Measurements from ENCODE around the gene DDX51.
"Not testable (repeated sequence)": the region's sequence is repeated elsewhere in the genome, so short reads cannot be mapped to it uniquely, and the experiment has no call there.

The DDX51 gene

DNA sequence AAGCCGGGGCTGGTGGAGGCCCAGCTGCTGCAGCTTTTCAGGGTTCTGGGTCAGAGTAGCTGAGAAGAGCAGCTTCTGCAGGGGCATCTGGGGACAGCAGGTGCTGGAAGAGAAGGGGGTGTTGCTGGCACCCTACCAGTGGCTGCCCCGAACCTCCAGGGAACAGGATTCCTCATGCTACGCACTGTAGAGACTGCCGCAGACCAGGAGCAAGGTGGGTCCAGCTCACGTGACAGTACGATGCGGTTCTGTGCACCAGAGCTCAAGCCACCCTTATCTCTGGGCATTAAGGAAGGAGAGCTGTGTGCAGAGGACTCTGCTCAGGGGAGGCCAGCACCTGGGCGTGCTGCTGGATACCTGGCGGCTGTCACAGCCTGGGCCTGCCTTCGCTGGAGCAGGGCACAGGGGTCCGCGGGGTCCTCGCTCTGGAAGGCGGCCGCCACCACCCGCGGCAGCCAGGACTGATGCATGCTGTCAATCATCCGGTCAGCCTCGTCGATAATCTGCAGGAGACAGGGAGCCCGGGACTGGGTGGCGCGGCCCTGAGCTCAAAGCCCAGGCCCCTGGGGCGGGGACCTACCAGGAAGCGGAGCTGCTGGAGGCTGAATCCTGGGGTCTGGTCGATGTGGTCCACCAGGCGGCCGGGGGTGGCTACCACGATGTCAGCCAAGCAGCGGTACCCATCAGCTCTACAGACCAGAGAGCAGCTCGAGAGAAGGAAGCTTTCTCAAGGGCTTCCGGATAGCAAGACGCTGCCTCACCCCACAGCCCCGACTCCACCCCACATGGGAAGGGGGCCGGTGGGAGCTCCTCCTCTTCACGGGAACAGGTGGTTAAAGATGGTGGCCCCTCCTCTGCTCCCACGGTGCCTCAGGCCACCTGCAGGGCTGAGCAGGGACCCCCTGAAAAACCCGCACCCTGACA is 2.9 kb downstream of the DDX51 start:
- DNase-seq (ENCODE audit: low spot score): no peak

- no peak for DNase-seq (ENCODE audit: low spot score)
These were observed 3.6 kb downstream of the DDX51 start for GRCh38 chr12:132140501-132140900.

GRCh38 chr12:132139912-132140311 is 4.2 kb downstream of the DDX51 start:
- DNase-seq (ENCODE audit: low spot score): no peak

DNA sequence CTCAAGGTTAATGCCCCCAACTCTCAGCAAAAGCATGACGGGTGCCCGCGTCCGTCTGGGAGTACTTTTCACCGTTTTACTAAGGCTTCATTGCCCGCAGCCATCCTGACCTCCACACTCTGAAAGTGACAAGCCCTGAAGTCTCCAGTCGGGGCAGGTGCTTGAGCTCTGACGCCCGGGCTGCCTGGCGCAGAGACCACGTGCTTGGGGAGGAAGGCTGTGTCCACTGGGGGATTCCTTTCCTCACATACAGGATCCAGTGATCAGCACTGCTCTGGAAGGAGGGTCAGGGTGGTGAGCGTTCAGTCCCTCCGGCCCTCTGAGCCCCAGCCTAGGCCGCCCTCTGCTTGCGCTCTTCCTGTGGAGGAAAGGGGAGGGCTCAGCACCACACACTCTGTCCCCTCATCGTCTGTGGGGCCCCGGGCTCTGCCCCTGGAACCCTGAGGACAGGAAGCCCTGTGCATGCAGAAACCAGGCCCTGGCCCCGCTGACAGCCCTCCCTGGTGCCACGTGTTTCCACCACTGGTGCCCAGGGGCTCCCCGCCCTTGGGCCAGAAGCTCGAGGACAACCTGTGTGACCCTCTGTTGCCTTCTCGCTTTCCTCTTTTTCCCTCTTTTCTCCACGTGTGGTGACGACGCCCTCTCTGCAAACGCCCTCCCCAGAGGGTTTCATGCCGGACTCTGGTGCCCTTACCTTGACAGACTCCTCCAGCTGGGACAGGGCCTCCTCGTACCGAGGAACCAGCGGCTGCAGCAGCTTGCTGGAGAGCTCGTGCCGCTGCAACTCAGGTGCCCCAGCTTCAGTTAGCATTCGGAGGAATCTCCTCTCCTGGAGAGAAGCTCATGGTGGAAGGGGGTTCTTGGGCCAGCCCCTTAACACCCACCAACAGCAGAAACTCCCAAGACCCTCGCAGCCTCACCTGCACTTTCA is 4.9 kb downstream of the DDX51 start:
- no peak for DNase-seq (ENCODE audit: low spot score)

DNA sequence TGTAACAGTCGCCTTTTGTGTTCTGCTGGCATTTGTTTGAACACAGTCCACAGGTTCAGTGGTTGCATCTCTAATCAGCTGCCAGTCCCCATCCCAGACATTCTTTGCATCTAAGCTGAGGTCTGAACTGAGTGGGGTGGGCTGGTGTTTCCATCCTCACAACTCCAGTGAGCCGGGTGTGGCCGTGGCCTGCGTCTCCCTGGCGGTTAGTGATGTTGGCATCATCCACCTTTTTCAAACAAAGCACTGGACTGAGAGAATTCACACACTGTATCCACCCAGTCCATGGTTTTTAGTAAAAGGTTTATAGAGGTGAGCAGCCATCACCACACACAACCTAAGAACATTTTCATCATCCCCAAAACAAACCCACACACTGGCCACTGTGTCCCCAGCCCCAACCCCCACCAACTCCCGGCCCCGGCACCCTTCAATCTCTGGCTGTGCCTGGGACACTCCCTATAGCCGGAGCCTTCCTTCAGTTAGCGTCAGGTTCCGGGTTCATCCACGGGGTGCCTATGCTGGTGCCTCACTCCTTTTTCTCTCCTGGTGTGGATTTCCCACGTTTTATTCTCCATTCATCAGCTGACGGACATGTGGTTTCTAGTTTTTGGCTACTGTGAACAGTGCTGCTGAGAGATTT is 6.5 kb downstream of the DDX51 start:
- DNase-seq (ENCODE audit: low spot score): no peak

DNA sequence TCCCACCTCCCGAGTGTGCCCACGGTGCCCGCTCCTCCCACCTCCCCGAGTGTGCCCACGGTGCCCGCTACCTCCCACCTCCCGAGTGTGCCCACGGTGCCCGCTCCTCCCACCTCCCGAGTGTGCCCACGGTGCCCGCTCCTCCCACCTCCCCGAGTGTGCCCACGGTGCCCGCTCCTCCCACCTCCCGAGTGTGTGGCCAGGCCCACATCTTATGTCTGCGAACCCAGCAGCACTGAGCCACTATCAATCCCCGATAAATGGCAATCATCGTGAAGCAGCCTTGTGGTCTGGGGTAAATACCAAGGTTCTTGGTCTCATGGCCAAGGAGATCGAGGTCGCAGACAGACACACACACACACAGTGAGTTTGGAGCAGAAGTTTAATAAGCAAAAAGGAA is 7.9 kb downstream of the DDX51 start:
- DNase-seq (ENCODE audit: low spot score): not testable (repeated sequence)

- DNase-seq (ENCODE audit: low spot score): not testable (repeated sequence)
These were observed 9.4 kb downstream of the DDX51 start for GRCh38 chr12:132134653-132135183.

DNA sequence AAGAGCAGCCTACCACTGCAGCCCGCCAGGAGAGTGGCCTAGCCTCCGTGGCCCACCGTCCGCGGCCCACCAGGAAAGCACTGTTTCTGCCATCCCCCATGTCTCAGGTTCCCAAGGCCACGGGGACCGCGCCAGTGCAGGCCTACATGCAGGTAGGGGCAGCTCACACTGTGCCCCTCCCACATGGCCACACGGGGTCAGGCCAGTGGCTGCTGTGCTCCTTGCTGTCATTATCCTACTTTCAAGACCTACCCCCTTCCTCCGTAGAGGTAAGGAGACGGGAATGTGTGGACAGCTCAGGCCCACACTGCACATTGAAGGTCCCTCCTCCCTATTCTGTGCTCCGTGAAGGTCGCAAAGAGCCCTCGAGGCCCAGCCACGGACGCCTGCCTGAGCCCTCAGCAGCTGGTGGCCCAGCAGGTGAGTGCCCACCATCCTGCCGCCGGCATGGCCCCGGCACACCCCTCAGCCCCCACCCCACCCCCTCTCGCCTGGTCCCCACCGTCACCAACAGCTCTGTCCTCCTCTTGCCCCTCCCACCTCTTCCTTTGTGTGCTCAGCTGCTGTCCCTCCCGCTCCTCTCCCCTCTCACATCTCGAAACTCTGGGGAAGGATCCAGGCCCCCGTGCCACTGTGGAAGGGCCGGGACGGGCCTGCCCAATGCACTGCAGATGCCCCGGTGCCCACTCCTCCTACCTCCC is 10.0 kb downstream of the DDX51 start:
- DNase-seq (ENCODE audit: low spot score): peak; percentile 61

- no peak for DNase-seq (ENCODE audit: low spot score)
These were observed 11.3 kb downstream of the DDX51 start for GRCh38 chr12:132132609-132133430.

- DNase-seq (ENCODE audit: low spot score): no peak
These were observed 12.2 kb downstream of the DDX51 start for GRCh38 chr12:132131952-132132351.

GRCh38 chr12:132131229-132131628 is 12.9 kb downstream of the DDX51 start:
- DNase-seq (ENCODE audit: low spot score): peak; percentile 17

GRCh38 chr12:132130690-132131089 is 13.4 kb downstream of the DDX51 start:
- DNase-seq (ENCODE audit: low spot score): no peak

- DNase-seq (ENCODE audit: low spot score): no peak
These were observed 15.1 kb downstream of the DDX51 start for GRCh38 chr12:132129007-132129406.

- DNase-seq (ENCODE audit: low spot score): no peak
These were observed 17.1 kb downstream of the DDX51 start for GRCh38 chr12:132127041-132127440.

DNA sequence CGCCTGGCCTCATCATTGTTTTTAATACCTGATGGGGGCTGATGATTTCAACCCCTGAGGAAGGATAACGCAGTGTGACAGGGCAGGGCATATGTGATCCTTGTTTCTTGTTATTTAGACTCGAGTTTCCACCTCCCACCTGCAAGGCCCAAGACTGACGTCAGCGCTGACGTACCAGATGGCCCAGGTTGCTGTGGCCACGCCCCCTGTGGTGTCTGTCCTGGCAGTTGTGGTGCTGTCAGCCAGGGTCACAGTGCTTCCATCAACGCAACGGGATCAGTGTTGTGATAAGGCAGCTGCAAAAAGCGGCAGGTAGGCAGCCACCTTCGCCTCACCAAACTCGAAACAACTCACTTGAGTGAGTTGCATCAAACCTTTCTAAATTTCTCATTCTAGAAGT is 18.4 kb downstream of the DDX51 start:
- DNase-seq (ENCODE audit: low spot score): no peak

DNA sequence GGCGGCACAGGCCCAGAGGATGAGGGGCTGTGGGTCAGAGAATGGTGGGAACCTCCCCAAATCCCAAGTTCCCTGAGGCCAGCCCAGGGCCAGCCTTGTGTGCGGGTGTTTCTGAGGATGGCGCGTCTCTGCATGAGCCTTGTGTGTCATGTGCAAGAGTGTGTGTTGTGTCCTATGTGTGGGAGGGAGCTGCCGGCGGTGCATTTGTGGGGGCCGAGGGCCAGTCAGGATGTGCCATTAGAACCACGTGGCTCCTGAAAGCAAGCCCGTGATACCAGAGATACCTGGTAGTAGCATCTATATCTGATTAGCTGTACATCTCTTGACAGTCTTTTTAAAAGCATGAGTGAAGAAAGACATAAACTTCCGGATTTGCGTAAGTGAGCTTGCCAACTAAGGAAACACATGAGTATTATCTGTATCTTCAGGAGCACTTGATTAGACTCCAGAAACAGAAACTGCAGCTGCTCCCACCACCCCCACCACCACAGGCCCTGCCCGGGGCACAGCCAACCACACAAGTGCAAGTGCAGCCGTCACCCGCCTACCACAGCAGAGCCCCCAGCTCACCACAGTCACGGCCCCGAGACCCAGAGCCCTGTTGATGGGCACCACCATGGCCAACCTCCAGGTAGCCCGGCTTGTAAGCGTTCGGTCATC is 19.2 kb downstream of the DDX51 start:
- DNase-seq (ENCODE audit: low spot score): no peak

- DNase-seq (ENCODE audit: low spot score): no peak
These were observed 20.0 kb downstream of the DDX51 start for GRCh38 chr12:132123970-132124765.

DNA sequence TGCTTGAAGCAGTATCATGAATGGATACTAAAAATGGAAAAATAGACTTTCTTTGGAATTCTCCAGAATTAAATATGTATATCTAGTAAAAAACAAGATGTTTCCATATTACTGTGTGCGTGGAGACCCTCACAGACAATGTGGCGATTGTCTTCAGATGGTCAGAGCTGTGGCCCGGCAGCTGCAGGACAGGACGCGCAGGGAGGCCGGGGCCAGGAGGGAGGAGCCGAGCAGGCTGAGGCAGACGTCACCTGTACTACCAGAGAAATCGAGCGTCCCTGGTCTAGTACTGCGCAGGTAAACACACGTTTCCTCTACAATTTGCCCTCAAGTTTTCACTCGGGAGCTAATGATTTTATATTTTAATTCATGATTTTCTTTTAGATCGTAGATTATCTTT is 22.8 kb downstream of the DDX51 start:
- no peak for DNase-seq (ENCODE audit: low spot score)

GRCh38 chr12:132118876-132119275 is 25.2 kb downstream of the DDX51 start:
- DNase-seq (ENCODE audit: low spot score): no peak
